NT2/D1 (cell line): Measurements from ENCODE around the gene AGBL4.

ENCODE experiments used
- DNase-seq: peaks from one replicate; pipeline ENCODE4 v3.0.0-alpha.2; 2011; ENCODE audit warnings: low read depth, low spot score
- H3K27me3 ChIP-seq: 2 replicates; pipeline ENCODE4 v1.6.0; 2011; ENCODE audit warnings: mild to moderate bottlenecking; ENCODE audit not compliant: insufficient read length, insufficient read depth
- H3K36me3 ChIP-seq: 2 replicates; pipeline ENCODE4 v1.6.1; 2011; ENCODE audit warnings: mild to moderate bottlenecking, low read length, mixed read lengths; ENCODE audit not compliant: insufficient read depth, insufficient read length
- H3K4me1 ChIP-seq: 2 replicates; pipeline ENCODE4 v1.5.1; 2011; ENCODE audit not compliant: insufficient read depth, insufficient read length
- H3K4me3 ChIP-seq: 2 replicates; pipeline ENCODE4 v1.5.1; 2011; ENCODE audit warnings: low read depth; ENCODE audit not compliant: insufficient read length
- H3K9ac ChIP-seq: 2 replicates; pipeline ENCODE4 v1.6.0; 2011; ENCODE audit warnings: low read depth; ENCODE audit not compliant: insufficient read length
- H3K9me3 ChIP-seq: 2 replicates; pipeline ENCODE4 v1.5.1; 2011; ENCODE audit warnings: mild to moderate bottlenecking, low read length; ENCODE audit not compliant: insufficient read depth
- SUZ12 ChIP-seq: IDR thresholded peaks from 2 replicates; pipeline ENCODE4 v1.6.1; 2011; ENCODE audit not compliant: insufficient read length, insufficient read depth; ENCODE audit errors: extremely low read depth
- YY1 ChIP-seq: IDR thresholded peaks from 2 replicates; pipeline ENCODE4 v1.6.1; 2011; ENCODE audit not compliant: insufficient read length, insufficient read depth
- ZNF274 ChIP-seq: IDR thresholded peaks from 2 replicates; pipeline ENCODE4 v1.6.1; 2011; ENCODE audit warnings: mild to moderate bottlenecking, low read depth, low read length

The AGBL4 gene

GRCh38 chr1:48670234-48671020 is 1353.3 kb downstream of the AGBL4 start:
- H3K4me1 ChIP-seq = peaks cover 8% of the 10 kb centered on the region
- no peak overlapping the region for H3K4me3 ChIP-seq
- H3K9me3 ChIP-seq = no peaks in the 10 kb centered on the region
- H3K36me3 ChIP-seq = no peaks in the 10 kb centered on the region
- no peak for DNase-seq
- H3K27me3 ChIP-seq = no peaks in the 10 kb centered on the region
- TF ChIP-seq SUZ12 = no peak
- TF ChIP-seq ZNF274 = no peak
- TF ChIP-seq YY1 = no peak
- H3K9ac ChIP-seq = no peak overlapping the region

DNA sequence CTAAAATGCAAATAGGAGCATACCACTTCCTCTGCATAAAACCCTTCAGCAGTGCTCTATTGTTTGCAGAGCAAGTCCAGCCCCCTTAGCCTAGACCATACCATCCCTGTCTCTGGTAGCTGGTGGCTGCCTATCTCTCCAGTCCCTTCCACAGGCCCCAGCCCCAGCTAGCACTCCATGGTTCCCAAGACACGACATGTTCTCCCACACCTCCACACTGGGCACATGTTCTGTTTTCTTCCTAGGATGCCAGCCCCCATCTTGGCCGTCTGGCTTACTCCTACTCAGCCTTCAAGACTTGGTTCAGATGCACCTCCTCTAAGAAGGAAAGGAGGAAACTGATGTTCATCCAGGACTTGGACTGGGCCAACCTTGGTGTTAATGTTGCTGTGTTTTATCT is 1355.4 kb downstream of the AGBL4 start:
- no peaks in the 10 kb centered on the region for H3K36me3 ChIP-seq
- H3K27me3 ChIP-seq = no peaks in the 10 kb centered on the region
- no peaks in the 10 kb centered on the region for H3K9me3 ChIP-seq
- no peak for TF ChIP-seq ZNF274
- no peak for TF ChIP-seq YY1
- TF ChIP-seq SUZ12 = no peak
- H3K9ac ChIP-seq = no peak overlapping the region
- peaks cover 4% of the 10 kb centered on the region for H3K4me1 ChIP-seq
- H3K4me3 ChIP-seq = no peak overlapping the region
- no peak for DNase-seq

DNA sequence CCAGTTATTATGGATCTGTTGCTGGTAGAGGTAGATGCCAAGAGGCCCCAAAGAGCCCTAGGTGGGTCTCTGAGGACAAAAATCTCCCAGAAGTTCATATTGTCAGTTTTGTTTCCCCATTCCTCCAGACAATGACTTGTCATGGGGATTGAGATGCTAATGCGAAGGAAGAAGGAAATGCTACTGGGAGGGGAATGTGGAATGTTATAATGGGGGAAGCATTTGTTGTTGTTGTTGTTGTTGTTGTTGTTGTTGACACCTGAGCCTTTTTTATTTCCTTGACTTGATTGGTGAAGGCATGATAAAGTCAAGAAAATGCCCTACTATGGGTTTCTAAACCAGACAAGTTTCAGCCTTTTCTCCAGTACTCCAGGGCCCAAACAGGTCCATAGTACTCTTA is 1356.0 kb downstream of the AGBL4 start:
- DNase-seq = no peak
- Histone ChIP-seq H3K9me3 (no peaks in the 10 kb centered on the region), H3K36me3 (no peaks in the 10 kb centered on the region), H3K9ac (no peak overlapping the region), H3K4me3 (no peak overlapping the region), H3K27me3 (no peaks in the 10 kb centered on the region), H3K4me1 (peaks cover 4% of the 10 kb centered on the region)
- TF ChIP-seq SUZ12 = no peak
- no peak for TF ChIP-seq ZNF274
- no peak for TF ChIP-seq YY1

- TF ChIP-seq SUZ12 = no peak
- no peak for TF ChIP-seq ZNF274
- no peak for TF ChIP-seq YY1
- Histone ChIP-seq H3K4me1 (peaks cover 4% of the 10 kb centered on the region), H3K27me3 (no peaks in the 10 kb centered on the region), H3K36me3 (no peaks in the 10 kb centered on the region), H3K4me3 (no peak overlapping the region), H3K9ac (no peak overlapping the region), H3K9me3 (no peaks in the 10 kb centered on the region)
- no peak for DNase-seq
Measured at GRCh38 chr1:48665708-48666407, 1357.9 kb downstream of the AGBL4 start.

DNA sequence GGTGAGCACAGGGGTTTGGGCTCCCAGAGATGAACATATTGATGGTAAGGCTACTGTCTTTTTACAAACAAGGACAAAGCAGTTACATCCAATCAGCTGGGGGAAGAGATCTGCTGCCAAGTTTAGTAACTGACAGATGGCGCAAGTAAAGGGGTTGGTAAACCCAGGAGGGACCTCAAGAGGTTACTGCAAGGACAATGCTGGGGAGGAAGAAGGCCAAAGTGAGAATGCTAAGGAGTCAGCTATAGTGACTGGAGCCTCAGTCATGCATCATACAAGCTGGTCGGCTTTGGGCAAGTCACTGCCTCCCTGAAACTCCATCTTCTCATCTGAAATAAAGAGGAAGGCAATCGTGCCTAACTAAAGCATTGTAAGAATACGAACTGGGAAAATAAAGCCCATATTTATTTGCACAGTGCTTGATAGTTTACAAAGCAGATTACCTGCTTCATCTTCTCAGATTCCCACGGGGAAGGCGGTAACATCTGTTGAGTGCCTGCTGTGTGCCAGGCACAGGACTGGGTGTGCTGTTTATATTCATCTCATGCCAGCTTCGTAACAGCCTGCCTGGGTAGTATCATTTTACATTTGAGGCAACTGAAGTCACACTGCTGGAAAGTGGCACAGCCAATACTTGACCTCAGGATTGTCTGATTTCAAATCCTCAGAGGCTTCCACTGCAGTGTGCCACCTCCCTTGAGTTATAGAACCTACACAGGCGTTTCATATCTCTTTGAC is 1361.9 kb downstream of the AGBL4 start:
- no peak overlapping the region for H3K4me3 ChIP-seq
- peaks cover 6% of the 10 kb centered on the region for H3K27me3 ChIP-seq
- H3K9ac ChIP-seq = no peak overlapping the region
- no peaks in the 10 kb centered on the region for H3K9me3 ChIP-seq
- H3K36me3 ChIP-seq = no peaks in the 10 kb centered on the region
- TF ChIP-seq YY1 (no peak), SUZ12 (no peak), ZNF274 (no peak)
- no peak for DNase-seq
- no peaks in the 10 kb centered on the region for H3K4me1 ChIP-seq

DNA sequence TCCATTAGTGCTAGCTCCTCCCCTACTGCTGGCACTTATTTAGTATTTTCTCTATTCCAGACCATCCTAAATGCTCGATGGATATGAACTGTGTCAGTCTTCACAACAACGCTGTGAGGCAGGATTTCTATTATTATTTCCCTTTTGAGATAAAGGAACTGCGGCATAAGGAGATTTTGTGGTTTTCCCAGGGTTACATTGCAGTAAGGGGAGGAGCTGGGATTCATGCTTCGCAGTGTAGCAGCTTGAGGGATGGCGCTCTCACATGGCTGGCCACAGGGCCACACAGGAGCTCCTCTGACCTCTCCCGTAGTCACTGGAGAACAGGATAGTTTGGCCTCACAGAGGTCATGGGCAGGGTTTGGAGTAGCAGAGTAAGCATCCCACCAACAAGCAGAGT is 1364.0 kb downstream of the AGBL4 start:
- H3K4me3 ChIP-seq = no peak overlapping the region

GRCh38 chr1:48657413-48657812 is 1366.3 kb downstream of the AGBL4 start:
- Histone ChIP-seq H3K9ac (no peak overlapping the region), H3K9me3 (no peaks in the 10 kb centered on the region), H3K4me1 (no peaks in the 10 kb centered on the region), H3K4me3 (no peak overlapping the region), H3K27me3 (peaks cover 9% of the 10 kb centered on the region), H3K36me3 (no peaks in the 10 kb centered on the region)
- TF ChIP-seq YY1 (no peak), SUZ12 (no peak)
- DNase-seq = no peak

More for the DNA sequence above, 1364.0 kb downstream of the AGBL4 start:
- H3K9ac ChIP-seq = no peak overlapping the region
- no peak for DNase-seq
- TF ChIP-seq YY1 (no peak), SUZ12 (no peak), ZNF274 (no peak)
- no peaks in the 10 kb centered on the region for H3K4me1 ChIP-seq
- H3K27me3 ChIP-seq = peaks cover 6% of the 10 kb centered on the region
- no peaks in the 10 kb centered on the region for H3K9me3 ChIP-seq
- H3K36me3 ChIP-seq = no peaks in the 10 kb centered on the region
